Dendritic cell treated with granulocyte-macrophage colony-stimulating factor and Interleukin-4, amounts not matched to agents 40 ng/mL and 50 ng/mL, for 4 days (primary cell): ENCODE measurements around the gene PGBD5.

ENCODE experiments used
- H3K27ac Mint-ChIP-seq: one replicate; pipeline ENCODE4 v1.8.0; 2022; ENCODE audit warnings: mild to moderate bottlenecking, mixed read lengths
- H3K27me3 Mint-ChIP-seq: one replicate; pipeline ENCODE4 v1.8.0; 2022; ENCODE audit warnings: mild to moderate bottlenecking, mixed read lengths
- H3K36me3 Mint-ChIP-seq: one replicate; pipeline ENCODE4 v1.8.0; 2022; ENCODE audit warnings: low read depth, mixed read lengths
- H3K4me1 Mint-ChIP-seq: one replicate; pipeline ENCODE4 v1.8.0; 2022; ENCODE audit warnings: low read depth, mixed read lengths
- H3K4me3 Mint-ChIP-seq: one replicate; pipeline ENCODE4 v1.8.0; 2022; ENCODE audit warnings: mild to moderate bottlenecking, moderate library complexity, mixed read lengths
- H3K9me3 Mint-ChIP-seq: one replicate; pipeline ENCODE4 v1.8.0; 2022; ENCODE audit warnings: mixed read lengths
- intact Hi-C: fragments of 100-400 bp; cut with micrococcal nuclease; formaldehyde crosslinking; loops from one replicate; pipeline ENCODE4 v1.15.0; 2022

Gene PGBD5

GRCh38 chr1:230366504-230366915 lies 59.6 kb downstream of the PGBD5 start:
- Mint-ChIP-seq H3K27me3 (peaks cover 2% of the 10 kb centered on the region), H3K9me3 (no peaks in the 10 kb centered on the region), H3K27ac (no peak overlapping the region), H3K4me3 (no peak overlapping the region), H3K4me1 (no peaks in the 10 kb centered on the region), H3K36me3 (no peaks in the 10 kb centered on the region)
- intact Hi-C loops: no loop called here

GRCh38 chr1:230365723-230366307 lies 60.3 kb downstream of the PGBD5 start:
- Mint-ChIP-seq H3K36me3 (no peaks in the 10 kb centered on the region), H3K9me3 (no peaks in the 10 kb centered on the region), H3K4me1 (no peaks in the 10 kb centered on the region), H3K27me3 (peaks cover 2% of the 10 kb centered on the region), H3K27ac (no peak overlapping the region), H3K4me3 (no peak overlapping the region)
- intact Hi-C loops: no loop called here

- intact Hi-C loops: no loop called here
- no peak overlapping the region for H3K4me3 Mint-ChIP-seq
- H3K4me1 Mint-ChIP-seq: no peaks in the 10 kb centered on the region
- H3K27me3 Mint-ChIP-seq: peaks cover 2% of the 10 kb centered on the region
- H3K36me3 Mint-ChIP-seq: no peaks in the 10 kb centered on the region
- H3K9me3 Mint-ChIP-seq: no peaks in the 10 kb centered on the region
- H3K27ac Mint-ChIP-seq: no peak overlapping the region
These were observed 63.2 kb downstream of the PGBD5 start for GRCh38 chr1:230362949-230363348.

DNA sequence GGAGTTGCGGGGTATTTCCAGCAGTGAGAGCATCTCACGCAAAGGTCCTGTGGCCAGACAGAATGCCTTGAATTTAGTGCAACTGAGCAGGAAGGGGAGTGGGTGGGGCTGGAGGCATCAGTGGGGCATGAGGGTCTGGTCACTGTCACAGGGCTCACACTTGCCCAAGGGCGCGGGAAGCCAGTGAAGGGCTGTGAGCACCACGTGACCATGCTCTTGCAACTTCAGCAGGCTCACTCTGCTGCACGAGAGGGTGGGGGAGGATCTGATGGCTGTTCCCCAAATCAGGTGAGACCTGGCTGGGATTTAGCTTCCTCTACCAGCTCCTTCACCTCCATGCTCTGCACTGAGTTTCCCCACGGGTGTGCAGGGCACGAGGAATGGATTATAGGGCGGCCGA lies 64.2 kb downstream of the PGBD5 start:
- no peak overlapping the region for H3K4me3 Mint-ChIP-seq
- no peaks in the 10 kb centered on the region for H3K9me3 Mint-ChIP-seq
- H3K27ac Mint-ChIP-seq: no peak overlapping the region
- intact Hi-C loops: no loop called here
- peaks cover 2% of the 10 kb centered on the region for H3K27me3 Mint-ChIP-seq
- no peaks in the 10 kb centered on the region for H3K4me1 Mint-ChIP-seq
- H3K36me3 Mint-ChIP-seq: no peaks in the 10 kb centered on the region

DNA sequence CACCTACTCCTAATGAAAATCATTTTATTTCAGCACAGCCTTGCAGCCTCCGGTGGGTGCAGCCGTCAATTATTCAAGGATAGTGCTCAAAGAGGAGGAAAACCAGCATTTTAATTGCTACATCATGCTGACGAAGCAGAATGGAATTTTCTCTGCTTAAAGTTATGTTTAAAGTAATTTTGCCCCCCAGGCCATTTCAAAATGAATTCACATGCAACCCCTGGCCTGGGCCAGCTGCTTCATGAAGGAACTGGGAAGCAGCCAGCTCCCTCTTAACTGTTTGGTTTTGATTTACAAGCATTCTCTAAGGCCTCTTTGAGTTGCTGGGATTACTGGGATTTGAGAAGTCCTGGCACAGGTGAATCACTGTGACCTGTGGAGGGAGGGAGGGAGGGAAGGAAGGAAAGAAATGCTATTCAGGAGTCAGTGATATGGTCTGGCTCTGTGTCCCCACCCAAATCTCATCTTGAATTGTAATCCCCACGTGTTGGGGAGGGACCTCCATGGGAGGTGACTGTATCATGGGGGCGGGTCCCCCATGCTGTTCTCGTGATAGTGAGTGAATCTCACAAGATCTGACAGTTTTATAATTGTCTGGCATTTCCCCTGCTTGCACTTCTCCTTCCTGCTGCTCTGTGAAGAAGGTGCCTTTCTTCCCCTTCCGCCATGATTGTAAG lies 66.0 kb downstream of the PGBD5 start:
- intact Hi-C loops: no loop called here
- peaks cover 2% of the 10 kb centered on the region for H3K27me3 Mint-ChIP-seq
- H3K4me3 Mint-ChIP-seq: no peak overlapping the region
- H3K27ac Mint-ChIP-seq: no peak overlapping the region
- no peaks in the 10 kb centered on the region for H3K9me3 Mint-ChIP-seq
- H3K36me3 Mint-ChIP-seq: no peaks in the 10 kb centered on the region
- no peaks in the 10 kb centered on the region for H3K4me1 Mint-ChIP-seq

GRCh38 chr1:230356869-230357794 lies 69.0 kb downstream of the PGBD5 start:
- Mint-ChIP-seq H3K4me3 (no peak overlapping the region), H3K4me1 (no peaks in the 10 kb centered on the region), H3K27me3 (peaks cover 2% of the 10 kb centered on the region), H3K36me3 (no peaks in the 10 kb centered on the region), H3K27ac (no peak overlapping the region), H3K9me3 (no peaks in the 10 kb centered on the region)
- intact Hi-C loops: no loop called here

- no peaks in the 10 kb centered on the region for H3K4me1 Mint-ChIP-seq
- no peaks in the 10 kb centered on the region for H3K9me3 Mint-ChIP-seq
- no peaks in the 10 kb centered on the region for H3K36me3 Mint-ChIP-seq
- peaks cover 2% of the 10 kb centered on the region for H3K27me3 Mint-ChIP-seq
- no peak overlapping the region for H3K4me3 Mint-ChIP-seq
- intact Hi-C loops: no loop called here
- no peak overlapping the region for H3K27ac Mint-ChIP-seq
These were observed 69.9 kb downstream of the PGBD5 start for GRCh38 chr1:230356190-230356589.

GRCh38 chr1:230355594-230355993 lies 70.5 kb downstream of the PGBD5 start:
- no peaks in the 10 kb centered on the region for H3K36me3 Mint-ChIP-seq
- H3K4me1 Mint-ChIP-seq: no peaks in the 10 kb centered on the region
- no peaks in the 10 kb centered on the region for H3K9me3 Mint-ChIP-seq
- peaks cover 2% of the 10 kb centered on the region for H3K27me3 Mint-ChIP-seq
- H3K27ac Mint-ChIP-seq: no peak overlapping the region
- intact Hi-C loops: no loop called here
- no peak overlapping the region for H3K4me3 Mint-ChIP-seq

- Mint-ChIP-seq H3K4me1 (no peaks in the 10 kb centered on the region), H3K27ac (no peak overlapping the region), H3K36me3 (no peaks in the 10 kb centered on the region), H3K27me3 (peaks cover 3% of the 10 kb centered on the region), H3K4me3 (no peak overlapping the region), H3K9me3 (no peaks in the 10 kb centered on the region)
- intact Hi-C loops: no loop called here
These were observed 71.0 kb downstream of the PGBD5 start for GRCh38 chr1:230355128-230355527.

DNA sequence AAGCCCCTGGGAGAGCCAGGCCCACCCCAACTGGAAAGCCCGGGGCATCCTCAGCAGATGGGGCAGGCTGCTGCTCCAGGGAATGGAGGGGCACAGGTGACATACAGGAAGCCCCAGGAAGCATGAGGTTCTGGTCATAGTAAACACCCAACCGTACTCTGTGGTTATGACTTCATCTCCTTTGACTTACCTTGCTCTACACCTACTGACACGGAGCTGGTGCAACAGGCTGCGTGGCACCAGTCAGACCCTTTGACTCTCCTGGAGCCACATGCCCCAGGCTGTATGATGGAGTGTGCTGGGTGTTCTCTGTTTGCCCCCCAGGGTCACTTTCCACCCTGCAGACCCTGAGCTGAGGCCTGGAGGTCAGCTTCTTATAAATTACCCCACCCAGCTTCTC lies 72.1 kb downstream of the PGBD5 start:
- Mint-ChIP-seq H3K27ac (no peak overlapping the region), H3K27me3 (peaks cover 3% of the 10 kb centered on the region), H3K36me3 (no peaks in the 10 kb centered on the region), H3K9me3 (no peaks in the 10 kb centered on the region), H3K4me3 (no peak overlapping the region), H3K4me1 (no peaks in the 10 kb centered on the region)
- intact Hi-C loops: no loop called here

GRCh38 chr1:230352537-230352936 lies 73.6 kb downstream of the PGBD5 start:
- Mint-ChIP-seq H3K27me3 (peaks cover 3% of the 10 kb centered on the region), H3K27ac (no peak overlapping the region), H3K36me3 (no peaks in the 10 kb centered on the region), H3K4me3 (no peak overlapping the region), H3K4me1 (no peaks in the 10 kb centered on the region), H3K9me3 (no peaks in the 10 kb centered on the region)
- intact Hi-C loops: no loop called here

- intact Hi-C loops: no loop called here
- H3K36me3 Mint-ChIP-seq: no peaks in the 10 kb centered on the region
These were observed 74.1 kb downstream of the PGBD5 start for GRCh38 chr1:230351983-230352382.

DNA sequence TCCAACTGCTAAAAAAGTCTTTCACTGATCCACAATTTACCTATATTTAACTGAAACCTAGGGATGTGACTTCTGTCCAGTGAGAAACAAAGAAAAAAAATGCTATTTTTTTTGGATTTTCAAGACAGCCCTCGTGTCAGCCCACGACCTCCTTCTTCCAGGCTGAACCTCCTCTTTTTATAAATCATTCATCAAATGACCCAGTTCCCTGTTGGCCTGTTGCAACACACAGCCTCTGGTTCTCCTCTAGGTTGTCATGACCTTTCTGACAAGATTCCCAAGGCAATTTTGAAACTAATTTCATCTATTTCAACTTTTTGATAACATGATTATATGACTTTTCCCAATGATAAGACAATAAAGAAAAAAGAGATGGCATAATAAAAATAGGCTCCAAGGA lies 74.6 kb downstream of the PGBD5 start:
- Mint-ChIP-seq H3K36me3 (no peaks in the 10 kb centered on the region), H3K27me3 (peaks cover 2% of the 10 kb centered on the region), H3K4me1 (no peaks in the 10 kb centered on the region), H3K4me3 (no peak overlapping the region), H3K27ac (no peak overlapping the region), H3K9me3 (no peaks in the 10 kb centered on the region)
- intact Hi-C loops: no loop called here

More at GRCh38 chr1:230351983-230352382, 74.1 kb downstream of the PGBD5 start:
- no peak overlapping the region for H3K27ac Mint-ChIP-seq
- peaks cover 2% of the 10 kb centered on the region for H3K27me3 Mint-ChIP-seq
- H3K4me3 Mint-ChIP-seq: no peak overlapping the region
- H3K9me3 Mint-ChIP-seq: no peaks in the 10 kb centered on the region
- H3K4me1 Mint-ChIP-seq: no peaks in the 10 kb centered on the region

GRCh38 chr1:230350208-230350921 lies 75.8 kb downstream of the PGBD5 start:
- Mint-ChIP-seq H3K4me1 (no peaks in the 10 kb centered on the region), H3K27ac (no peak overlapping the region), H3K9me3 (no peaks in the 10 kb centered on the region), H3K4me3 (no peak overlapping the region), H3K36me3 (no peaks in the 10 kb centered on the region), H3K27me3 (peaks cover 3% of the 10 kb centered on the region)
- intact Hi-C loops: no loop called here
